GM12873 (cell line): ENCODE measurements around the gene GRK3.

Experiments
- TF ChIP-seq, protein P1 (sequence below): IDR thresholded peaks from 2 replicates; pipeline ENCODE4 v1.5.1; 2012; ENCODE audit warnings: low read depth, mild to moderate bottlenecking, moderate library complexity, low read length, control low read depth; ENCODE audit not compliant: insufficient read depth; ENCODE audit errors: missing control alignments

GRK3 gene

GRCh38 chr22:25661073-25661472 lies 96.6 kb downstream of the GRK3 start:
- TF ChIP-seq, protein P1, sequence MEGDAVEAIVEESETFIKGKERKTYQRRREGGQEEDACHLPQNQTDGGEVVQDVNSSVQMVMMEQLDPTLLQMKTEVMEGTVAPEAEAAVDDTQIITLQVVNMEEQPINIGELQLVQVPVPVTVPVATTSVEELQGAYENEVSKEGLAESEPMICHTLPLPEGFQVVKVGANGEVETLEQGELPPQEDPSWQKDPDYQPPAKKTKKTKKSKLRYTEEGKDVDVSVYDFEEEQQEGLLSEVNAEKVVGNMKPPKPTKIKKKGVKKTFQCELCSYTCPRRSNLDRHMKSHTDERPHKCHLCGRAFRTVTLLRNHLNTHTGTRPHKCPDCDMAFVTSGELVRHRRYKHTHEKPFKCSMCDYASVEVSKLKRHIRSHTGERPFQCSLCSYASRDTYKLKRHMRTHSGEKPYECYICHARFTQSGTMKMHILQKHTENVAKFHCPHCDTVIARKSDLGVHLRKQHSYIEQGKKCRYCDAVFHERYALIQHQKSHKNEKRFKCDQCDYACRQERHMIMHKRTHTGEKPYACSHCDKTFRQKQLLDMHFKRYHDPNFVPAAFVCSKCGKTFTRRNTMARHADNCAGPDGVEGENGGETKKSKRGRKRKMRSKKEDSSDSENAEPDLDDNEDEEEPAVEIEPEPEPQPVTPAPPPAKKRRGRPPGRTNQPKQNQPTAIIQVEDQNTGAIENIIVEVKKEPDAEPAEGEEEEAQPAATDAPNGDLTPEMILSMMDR, result no peak

DNA sequence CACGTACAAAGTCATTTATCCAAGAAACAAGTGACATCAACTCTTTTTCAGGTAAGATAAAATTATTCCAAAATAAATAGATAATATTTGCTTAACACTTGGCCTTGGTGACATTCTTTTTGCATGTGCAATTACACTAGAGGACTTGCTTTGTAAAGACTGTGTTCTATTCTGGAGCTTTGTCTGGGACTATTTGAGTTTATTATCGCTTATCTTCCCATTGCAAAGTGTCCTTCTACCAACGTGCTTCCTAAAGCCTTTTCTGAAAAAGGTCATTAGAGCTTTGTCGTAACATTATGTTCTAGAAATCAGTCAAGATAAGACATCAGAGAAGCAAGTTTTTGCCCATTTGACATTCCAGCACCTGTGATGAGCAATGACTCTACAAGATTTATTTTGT lies 99.2 kb downstream of the GRK3 start:
- TF ChIP-seq, protein P1, result no peak

DNA sequence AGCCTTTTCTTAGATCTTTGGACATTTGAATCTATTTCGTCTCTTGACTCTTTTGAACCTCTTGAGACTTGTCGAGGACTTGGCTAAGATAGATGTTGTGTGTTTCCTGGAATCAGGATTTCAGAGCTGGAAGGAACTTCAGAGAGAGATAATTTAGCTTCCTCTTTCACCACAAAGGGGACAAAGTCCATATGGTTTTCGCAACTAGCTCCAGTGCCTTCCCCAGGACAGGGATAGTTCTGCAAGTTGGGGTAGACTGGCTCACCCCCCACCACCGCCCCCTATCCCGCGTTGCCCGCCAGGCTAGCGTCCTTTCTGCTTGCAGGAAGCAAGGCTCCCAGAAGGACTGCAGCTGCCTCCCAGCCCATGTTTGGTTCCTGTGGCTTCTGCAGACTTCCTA lies 101.8 kb downstream of the GRK3 start:
- TF ChIP-seq, protein P1, result no peak

- TF ChIP-seq, protein P1, result no peak
These were observed 104.0 kb downstream of the GRK3 start for GRCh38 chr22:25668437-25668836.

DNA sequence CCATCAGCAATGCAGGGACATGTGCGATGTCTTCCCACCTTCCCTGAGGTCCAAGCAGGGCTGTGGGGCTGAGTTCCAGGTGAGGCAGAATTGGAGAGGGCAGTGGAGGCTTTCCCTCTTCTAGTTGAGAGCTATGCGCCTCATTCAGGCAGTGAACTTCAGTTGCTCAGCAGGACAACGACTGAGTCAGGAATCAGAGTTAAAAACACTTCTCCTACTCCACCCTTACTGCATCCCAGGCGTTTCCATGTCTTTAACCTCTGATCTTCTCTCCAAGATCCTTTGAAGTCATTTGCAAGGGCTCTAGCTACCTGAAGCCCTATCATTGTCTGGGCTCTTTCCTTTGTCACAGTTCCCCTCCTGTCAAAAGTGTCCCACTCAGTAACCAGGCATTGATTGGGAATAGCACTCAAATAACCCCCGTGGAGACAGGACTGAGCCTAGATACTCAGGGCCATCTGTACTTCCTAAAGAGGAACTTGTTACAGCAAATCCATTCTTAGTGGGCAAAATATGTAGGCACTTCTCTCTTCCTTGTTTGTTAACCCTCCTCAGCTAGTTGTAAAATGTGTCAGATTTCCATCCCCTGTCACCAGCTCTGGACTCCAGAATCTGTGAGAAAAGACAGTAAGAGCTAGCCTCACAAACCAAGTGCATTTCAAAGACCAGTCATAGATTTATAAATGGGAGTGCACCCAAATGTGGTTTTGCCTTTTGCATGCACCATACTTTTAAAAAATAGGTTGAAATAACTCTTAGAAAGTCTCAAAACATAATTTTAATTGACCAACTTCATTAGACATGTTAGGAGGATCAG lies 105.0 kb downstream of the GRK3 start:
- TF ChIP-seq, protein P1, result no peak

- TF ChIP-seq, protein P1, result no peak
These were observed 105.6 kb downstream of the GRK3 start for GRCh38 chr22:25670070-25670461.

DNA sequence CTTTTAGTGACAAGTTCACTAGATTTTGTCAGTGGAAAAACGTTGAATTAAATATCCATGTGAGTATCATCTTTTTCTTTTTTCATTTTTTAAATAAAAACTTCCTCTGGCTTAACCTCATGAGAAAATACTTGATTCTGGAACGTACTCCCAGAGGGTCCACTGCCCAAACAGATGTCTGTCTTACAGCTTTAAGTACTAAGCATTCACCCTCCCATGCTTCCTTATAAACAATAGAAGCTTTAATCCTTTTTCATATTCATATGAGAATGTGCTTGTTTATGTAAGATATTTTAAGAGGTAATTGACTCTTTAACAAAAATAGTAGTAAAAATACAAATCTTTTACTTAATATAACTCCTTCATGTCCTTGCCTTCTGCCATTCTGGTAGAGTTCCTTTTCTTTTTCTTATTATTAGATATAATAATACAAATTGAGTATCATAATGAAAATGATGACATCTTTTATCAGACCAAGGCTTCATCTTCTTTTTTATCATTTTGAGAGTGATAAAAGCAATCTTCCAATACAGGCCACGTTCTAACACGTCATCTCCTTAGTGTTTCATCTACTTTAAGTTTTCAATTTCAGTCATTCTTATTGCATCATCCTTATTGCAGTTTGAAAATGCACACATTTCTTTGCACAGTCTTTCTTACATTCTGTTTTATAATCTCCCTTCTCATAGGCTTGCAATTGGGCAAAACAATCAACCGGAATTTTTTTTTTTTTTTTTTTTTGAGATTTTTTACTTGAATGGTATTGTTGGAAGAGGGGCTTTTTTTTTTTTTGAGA lies 108.0 kb downstream of the GRK3 start:
- TF ChIP-seq, protein P1, result no peak
